Measurements from ENCODE around the gene ANP32A.
A peak's percentile ranks its signal among the peaks of the same experiment; 100 is the strongest.

The ANP32A gene

DNA sequence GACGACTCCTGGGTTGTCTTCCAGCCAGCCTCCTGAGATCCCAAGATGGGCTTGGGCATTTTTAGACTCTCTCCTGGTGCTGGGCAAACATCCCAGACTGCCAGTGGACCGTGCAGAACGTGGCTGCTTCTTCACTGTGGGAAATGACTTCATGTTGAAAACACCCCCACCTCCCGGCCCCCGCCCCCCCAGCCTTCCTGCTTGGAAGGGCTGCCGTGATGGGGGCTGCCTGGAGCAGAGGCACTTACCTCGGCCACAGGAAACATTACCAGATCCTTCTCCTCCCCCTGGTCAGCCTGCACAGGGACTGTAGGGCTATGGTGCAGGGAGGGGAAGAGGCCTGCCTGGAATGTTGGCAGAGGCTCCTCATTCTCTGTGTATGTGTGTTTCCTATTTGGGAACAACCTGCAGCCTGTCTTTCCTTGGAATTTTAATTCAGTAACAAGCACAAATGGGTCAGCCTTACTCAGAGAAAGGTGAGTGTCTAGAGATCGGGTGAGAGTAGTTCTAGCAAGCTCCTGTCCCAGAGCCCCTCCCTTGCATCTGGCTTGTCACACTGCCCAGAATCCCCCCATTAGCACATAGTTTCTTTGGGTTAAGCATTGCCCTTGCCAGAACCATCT is 90.8 kb downstream of the ANP32A start:
- Histone ChIP-seq H3K27ac (ENCODE audit: poor library complexity, severe bottlenecking) (no peak overlapping the region), H3K36me3 (ENCODE audit: low read depth) (no peaks in the 10 kb centered on the region), H3K4me1 (ENCODE audit: insufficient read depth, poor library complexity, severe bottlenecking) (no peaks in the 10 kb centered on the region), H3K9me3 (ENCODE audit: severe bottlenecking) (no peaks in the 10 kb centered on the region), H3K4me3 (ENCODE audit: severe bottlenecking) (no peak overlapping the region), H3K27me3 (ENCODE audit: insufficient read depth, poor library complexity, severe bottlenecking) (no peaks in the 10 kb centered on the region)
- TF ChIP-seq, protein P1, sequence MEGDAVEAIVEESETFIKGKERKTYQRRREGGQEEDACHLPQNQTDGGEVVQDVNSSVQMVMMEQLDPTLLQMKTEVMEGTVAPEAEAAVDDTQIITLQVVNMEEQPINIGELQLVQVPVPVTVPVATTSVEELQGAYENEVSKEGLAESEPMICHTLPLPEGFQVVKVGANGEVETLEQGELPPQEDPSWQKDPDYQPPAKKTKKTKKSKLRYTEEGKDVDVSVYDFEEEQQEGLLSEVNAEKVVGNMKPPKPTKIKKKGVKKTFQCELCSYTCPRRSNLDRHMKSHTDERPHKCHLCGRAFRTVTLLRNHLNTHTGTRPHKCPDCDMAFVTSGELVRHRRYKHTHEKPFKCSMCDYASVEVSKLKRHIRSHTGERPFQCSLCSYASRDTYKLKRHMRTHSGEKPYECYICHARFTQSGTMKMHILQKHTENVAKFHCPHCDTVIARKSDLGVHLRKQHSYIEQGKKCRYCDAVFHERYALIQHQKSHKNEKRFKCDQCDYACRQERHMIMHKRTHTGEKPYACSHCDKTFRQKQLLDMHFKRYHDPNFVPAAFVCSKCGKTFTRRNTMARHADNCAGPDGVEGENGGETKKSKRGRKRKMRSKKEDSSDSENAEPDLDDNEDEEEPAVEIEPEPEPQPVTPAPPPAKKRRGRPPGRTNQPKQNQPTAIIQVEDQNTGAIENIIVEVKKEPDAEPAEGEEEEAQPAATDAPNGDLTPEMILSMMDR (IDR thresholded peaks at IDR 0.05; ENCODE audit: poor library complexity, severe bottlenecking), result no peak
- ATAC-seq (ENCODE audit: low read depth) (peak; percentile 38; the same call in 2 of the 3 replicates), DNase-seq (ENCODE audit: low spot score) (no peak)

Data from RWPE2 (cell line).